ENCODE data around the gene TRIM56. TPM values are rescaled to one million over a fixed set of nuclear protein-coding genes. Genes with fewer than 3 reads are reported as not detected.

TRIM56 gene
- polyA plus RNA-seq, 1 experiment = 3.2 TPM

- no peak overlapping the region for H3K4me3 ChIP-seq (ENCODE audit: low read depth, low read length)
- ChIA-PET CTCF (interaction anchor here (0.8 to 2.4 kb wide), 12 partner anchors 9 to 240 kb away, joined by 3 to 21 read pairs (median 4); partner anchors contain the start of gene TRIM56), POLR2A (interaction anchor here (0.6 to 1.1 kb wide), 5 partner anchors 10 to 533 kb away, joined by 3 to 5 read pairs (median 3); partner anchors contain the start of gene TRIM56)
- no peak for TF ChIP-seq CTCF (IDR thresholded peaks at IDR 0.05; ENCODE audit: insufficient read depth, low read depth, low read length)
- DNase-seq (ENCODE audit: low read depth) = no peak
- no peaks in the 10 kb centered on the region for H3K27me3 ChIP-seq (ENCODE audit: control insufficient read depth, insufficient read depth, low read length)
- H3K36me3 ChIP-seq (ENCODE audit: control insufficient read depth, insufficient read depth, low read length) = peaks cover 33% of the 10 kb centered on the region
Observed at GRCh38 chr7:101134399-101134980, 49.2 kb downstream of the TRIM56 start.

GRCh38 chr7:101137651-101138212, 52.5 kb downstream of the TRIM56 start:
- H3K4me3 ChIP-seq (ENCODE audit: low read depth, low read length) = no peak overlapping the region
- ChIA-PET CTCF (interaction anchor here (0.6 to 4.6 kb wide), 10 partner anchors 11 to 145 kb away, joined by 3 to 25 read pairs (median 6); partner anchors contain the start of genes PLOD3, SERPINE1 and ZNHIT1), POLR2A (no interaction called here)
- no peaks in the 10 kb centered on the region for H3K27me3 ChIP-seq (ENCODE audit: control insufficient read depth, insufficient read depth, low read length)
- no peak for TF ChIP-seq CTCF (IDR thresholded peaks at IDR 0.05; ENCODE audit: insufficient read depth, low read depth, low read length)
- no peak for DNase-seq (ENCODE audit: low read depth)
- H3K36me3 ChIP-seq (ENCODE audit: control insufficient read depth, insufficient read depth, low read length) = peaks cover 22% of the 10 kb centered on the region

GRCh38 chr7:101138213-101138870, 53.1 kb downstream of the TRIM56 start:
- DNase-seq (ENCODE audit: low read depth) = peak; percentile 83
- peak; percentile 86 for TF ChIP-seq CTCF (IDR thresholded peaks at IDR 0.05; ENCODE audit: insufficient read depth, low read depth, low read length)
- no peak overlapping the region for H3K4me3 ChIP-seq (ENCODE audit: low read depth, low read length)
- ChIA-PET POLR2A (no interaction called here), CTCF (interaction anchor here (0.6 to 10.4 kb wide), 15 partner anchors 9 to 144 kb away, joined by 3 to 158 read pairs (median 5); partner anchors contain the start of genes PLOD3, SERPINE1 and ZNHIT1)
- no peaks in the 10 kb centered on the region for H3K27me3 ChIP-seq (ENCODE audit: control insufficient read depth, insufficient read depth, low read length)
- peaks cover 22% of the 10 kb centered on the region for H3K36me3 ChIP-seq (ENCODE audit: control insufficient read depth, insufficient read depth, low read length)

- DNase-seq (ENCODE audit: low read depth) = no peak
- POLR2A ChIA-PET = interaction anchor here (0.6 kb wide), 1 partner anchor 14 kb away, joined by 3 read pairs; the partner anchor contains the start of gene SERPINE1
- Histone ChIP-seq H3K36me3 (ENCODE audit: control insufficient read depth, insufficient read depth, low read length) (peaks cover 19% of the 10 kb centered on the region), H3K27me3 (ENCODE audit: control insufficient read depth, insufficient read depth, low read length) (no peaks in the 10 kb centered on the region), H3K4me3 (ENCODE audit: low read depth, low read length) (no peak overlapping the region)
- no peak for TF ChIP-seq CTCF (IDR thresholded peaks at IDR 0.05; ENCODE audit: insufficient read depth, low read depth, low read length)
- CTCF ChIA-PET = interaction anchor here (1.0 to 10.4 kb wide), 11 partner anchors 12 to 152 kb away, joined by 3 to 158 read pairs (median 5); partner anchors contain the start of genes FIS1, PLOD3, SERPINE1 and ZNHIT1
Observed at GRCh38 chr7:101140339-101140699, 55.0 kb downstream of the TRIM56 start.

Data from BJ (cell line).